ENCODE measurements around the gene C2orf74.

- TF ChIP-seq, protein P1, sequence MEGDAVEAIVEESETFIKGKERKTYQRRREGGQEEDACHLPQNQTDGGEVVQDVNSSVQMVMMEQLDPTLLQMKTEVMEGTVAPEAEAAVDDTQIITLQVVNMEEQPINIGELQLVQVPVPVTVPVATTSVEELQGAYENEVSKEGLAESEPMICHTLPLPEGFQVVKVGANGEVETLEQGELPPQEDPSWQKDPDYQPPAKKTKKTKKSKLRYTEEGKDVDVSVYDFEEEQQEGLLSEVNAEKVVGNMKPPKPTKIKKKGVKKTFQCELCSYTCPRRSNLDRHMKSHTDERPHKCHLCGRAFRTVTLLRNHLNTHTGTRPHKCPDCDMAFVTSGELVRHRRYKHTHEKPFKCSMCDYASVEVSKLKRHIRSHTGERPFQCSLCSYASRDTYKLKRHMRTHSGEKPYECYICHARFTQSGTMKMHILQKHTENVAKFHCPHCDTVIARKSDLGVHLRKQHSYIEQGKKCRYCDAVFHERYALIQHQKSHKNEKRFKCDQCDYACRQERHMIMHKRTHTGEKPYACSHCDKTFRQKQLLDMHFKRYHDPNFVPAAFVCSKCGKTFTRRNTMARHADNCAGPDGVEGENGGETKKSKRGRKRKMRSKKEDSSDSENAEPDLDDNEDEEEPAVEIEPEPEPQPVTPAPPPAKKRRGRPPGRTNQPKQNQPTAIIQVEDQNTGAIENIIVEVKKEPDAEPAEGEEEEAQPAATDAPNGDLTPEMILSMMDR (IDR thresholded peaks at IDR 0.05): no peak
- TF ChIP-seq SIN3A (IDR thresholded peaks at IDR 0.05; ENCODE audit: borderline replicate concordance, insufficient read depth, low read depth, low read length): no peak
- no peak for TF ChIP-seq POLR2AphosphoS5 (IDR thresholded peaks at IDR 0.05; ENCODE audit: low read depth, low read length)
- TF ChIP-seq, protein P2, sequence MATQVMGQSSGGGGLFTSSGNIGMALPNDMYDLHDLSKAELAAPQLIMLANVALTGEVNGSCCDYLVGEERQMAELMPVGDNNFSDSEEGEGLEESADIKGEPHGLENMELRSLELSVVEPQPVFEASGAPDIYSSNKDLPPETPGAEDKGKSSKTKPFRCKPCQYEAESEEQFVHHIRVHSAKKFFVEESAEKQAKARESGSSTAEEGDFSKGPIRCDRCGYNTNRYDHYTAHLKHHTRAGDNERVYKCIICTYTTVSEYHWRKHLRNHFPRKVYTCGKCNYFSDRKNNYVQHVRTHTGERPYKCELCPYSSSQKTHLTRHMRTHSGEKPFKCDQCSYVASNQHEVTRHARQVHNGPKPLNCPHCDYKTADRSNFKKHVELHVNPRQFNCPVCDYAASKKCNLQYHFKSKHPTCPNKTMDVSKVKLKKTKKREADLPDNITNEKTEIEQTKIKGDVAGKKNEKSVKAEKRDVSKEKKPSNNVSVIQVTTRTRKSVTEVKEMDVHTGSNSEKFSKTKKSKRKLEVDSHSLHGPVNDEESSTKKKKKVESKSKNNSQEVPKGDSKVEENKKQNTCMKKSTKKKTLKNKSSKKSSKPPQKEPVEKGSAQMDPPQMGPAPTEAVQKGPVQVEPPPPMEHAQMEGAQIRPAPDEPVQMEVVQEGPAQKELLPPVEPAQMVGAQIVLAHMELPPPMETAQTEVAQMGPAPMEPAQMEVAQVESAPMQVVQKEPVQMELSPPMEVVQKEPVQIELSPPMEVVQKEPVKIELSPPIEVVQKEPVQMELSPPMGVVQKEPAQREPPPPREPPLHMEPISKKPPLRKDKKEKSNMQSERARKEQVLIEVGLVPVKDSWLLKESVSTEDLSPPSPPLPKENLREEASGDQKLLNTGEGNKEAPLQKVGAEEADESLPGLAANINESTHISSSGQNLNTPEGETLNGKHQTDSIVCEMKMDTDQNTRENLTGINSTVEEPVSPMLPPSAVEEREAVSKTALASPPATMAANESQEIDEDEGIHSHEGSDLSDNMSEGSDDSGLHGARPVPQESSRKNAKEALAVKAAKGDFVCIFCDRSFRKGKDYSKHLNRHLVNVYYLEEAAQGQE (IDR thresholded peaks at IDR 0.05; ENCODE audit: insufficient read depth in 1 of 2, low read depth in 2 of 2, low read length in 1 of 2): no peak
These were observed 25.1 kb downstream of the C2orf74 start for GRCh38 chr2:61187085-61187484.
